K562 (cell line): ENCODE results near the gene RNF31. TPM values are rescaled to one million over a fixed set of nuclear protein-coding genes. Genes with fewer than 3 reads are reported as not detected.

Experiments used
- ATAC-seq: fragments of 200-7000 bp; cut with Tn5 transposase; 3 replicates; pipeline ENCODE4 v1.9.1; 2020; ENCODE audit warnings: moderate library complexity
- BruUV-seq: library from RNA; stranded (reverse); fragments of 400-500 nt; replicated peaks from 2 replicates; lab custom pipeline; 2021; lab: Mats Ljungman, UMichigan
- CTCF ChIA-PET: fragments of 300-600 bp; formaldehyde crosslinking; extraction: SDS; loops from one replicate; lab custom pipeline; 2021; ENCODE audit warnings: low intra/inter-chr PET ratio; lab: Yijun Ruan, JAX
- POLR2A ChIA-PET: fragments of 300-600, 350-650 bp; sonication (Branson Sonifier 250); formaldehyde crosslinking; extraction: SDS; loops from one replicate; lab custom pipeline; 2021; ENCODE audit warnings: antibody characterized with exemption, inconsistent platforms; lab: Yijun Ruan, JAX
- DNase-seq, 4 experiments: peaks; one replicate each; pipeline versions ENCODE4 v3.0.0 to v3.0.0-alpha.2; 2011 to 2018; ENCODE audit warnings: low spot score in 3 of 4, mixed read lengths in 3 of 4; ENCODE audit errors: extremely low read depth in 1 of 4
- FAIRE-seq: peaks from 2 replicates; lab custom pipeline; 2011; peaks lifted over from hg19 to GRCh38; lab: Jason Lieb, UNC
- H2AFZ ChIP-seq: 2 replicates; pipeline ENCODE4 v1.6.0; 2011; ENCODE audit warnings: low read depth, low read length, control low read depth, inconsistent platforms
- H3K27ac ChIP-seq: fragments of 200-600 bp; 3 replicates; pipeline ENCODE4 v1.8.0; 2011; ENCODE audit warnings: low read depth, mild to moderate bottlenecking, control low read depth, inconsistent platforms, low read length, moderate library complexity, mixed read lengths; ENCODE audit errors: extremely low read depth
- H3K27me3 ChIP-seq, 2 experiments: fragments of 300-600 bp in 1 of 2; 2 replicates in 1 of 2; 3 replicates in 1 of 2; pipeline versions ENCODE4 v1.6.0 to v1.8.0; 2011; ENCODE audit warnings: inconsistent platforms in 2 of 2, low read length in 2 of 2, mild to moderate bottlenecking in 1 of 2, mixed read lengths in 1 of 2, moderate library complexity in 1 of 2; ENCODE audit not compliant: control insufficient read depth in 2 of 2, insufficient read depth in 2 of 2
- H3K36me3 ChIP-seq: fragments of 300-600 bp; 3 replicates; pipeline ENCODE4 v1.8.0; 2011; ENCODE audit warnings: mild to moderate bottlenecking, low read length, inconsistent platforms; ENCODE audit not compliant: control insufficient read depth, insufficient read depth
- H3K4me1 ChIP-seq, 2 experiments: fragments of 200-600 bp in 1 of 2; replicated peaks in 1 of 2; 2 replicates in 1 of 2; 3 replicates in 1 of 2; pipeline versions ENCODE4 v1.5.1 to v1.8.0; 2011; ENCODE audit warnings: inconsistent platforms in 2 of 2, low read length in 2 of 2, mild to moderate bottlenecking in 1 of 2, mixed read lengths in 1 of 2, moderate library complexity in 1 of 2; ENCODE audit not compliant: control insufficient read depth in 2 of 2, insufficient read depth in 2 of 2
- H3K4me2 ChIP-seq: 2 replicates; pipeline ENCODE4 v1.6.1; 2011; ENCODE audit warnings: low read length, control low read depth, inconsistent platforms, mixed read lengths; ENCODE audit not compliant: insufficient read depth
- H3K4me3 ChIP-seq: fragments of 200-600 bp; sonication (generic), shearing (Covaris generic); 2 replicates; pipeline ENCODE4 v1.5.1; 2016; ENCODE audit warnings: control low read depth, inconsistent platforms
- H3K79me2 ChIP-seq: fragments of 200-600 bp; 3 replicates; pipeline ENCODE4 v1.8.0; 2011; ENCODE audit warnings: low read length, inconsistent platforms; ENCODE audit not compliant: control insufficient read depth, insufficient read depth
- H3K9ac ChIP-seq, 2 experiments: 2 replicates each; pipeline versions ENCODE4 v1.6.0 to v1.6.1; 2011; ENCODE audit warnings: low read depth in 2 of 2, low read length in 2 of 2, control low read depth in 1 of 2, inconsistent platforms in 1 of 2, mild to moderate bottlenecking in 1 of 2, mixed read lengths in 1 of 2; ENCODE audit not compliant: insufficient read depth in 1 of 2
- H3K9me1 ChIP-seq: one replicate; pipeline ENCODE4 v1.6.0; 2011; ENCODE audit warnings: inconsistent platforms, mild to moderate bottlenecking, low read length, moderate library complexity; ENCODE audit not compliant: control insufficient read depth, insufficient read depth
- H3K9me3 ChIP-seq: replicated peaks from 2 replicates; pipeline ENCODE4 v1.5.1; 2011; ENCODE audit warnings: low read depth, low read length, inconsistent platforms; ENCODE audit not compliant: control insufficient read depth, insufficient read depth
- H4K20me1 ChIP-seq: replicated peaks from 2 replicates; pipeline ENCODE4 v1.6.1; 2011; ENCODE audit warnings: low read length, inconsistent platforms, mixed read lengths; ENCODE audit not compliant: control insufficient read depth, insufficient read depth
- CCAR2 ChIP-seq: fragments of 200-400 bp; formaldehyde crosslinking; IDR thresholded peaks from 2 replicates; pipeline ENCODE4 v1.6.1; 2017; ENCODE audit warnings: mild to moderate bottlenecking, low read depth, low read length
- CHD4 ChIP-seq: fragments of 200-600 bp; sonication (generic); IDR thresholded peaks from 3 replicates; pipeline ENCODE4 v1.6.1; 2012; ENCODE audit warnings: low read depth, mild to moderate bottlenecking, mixed read lengths, low read length, inconsistent platforms; ENCODE audit not compliant: insufficient read depth, insufficient replicate concordance, poor library complexity, severe bottlenecking
- EP300 ChIP-seq: IDR thresholded peaks from 2 replicates; pipeline ENCODE4 v1.6.1; 2012; ENCODE audit warnings: low read length, improper control_type of control experiment
- HSF4 ChIP-seq: fragments of 250-450 bp; sonication (Bioruptor Pico); IDR thresholded peaks from 2 replicates; pipeline ENCODE4 v2.1.2; 2022; ENCODE audit warnings: mild to moderate bottlenecking, moderate library complexity, borderline replicate concordance
- KDM5B ChIP-seq: fragments of 200-600 bp; sonication (generic); IDR thresholded peaks from 2 replicates; pipeline ENCODE4 v1.6.1; 2012; ENCODE audit warnings: low read depth, mild to moderate bottlenecking, moderate library complexity, low read length, control low read depth, inconsistent platforms; ENCODE audit not compliant: insufficient replicate concordance
- NCOR1 ChIP-seq: fragments of 450-650 bp; IDR thresholded peaks from 2 replicates; pipeline ENCODE4 v1.6.1; 2016; ENCODE audit warnings: mild to moderate bottlenecking, moderate library complexity
- NR4A1 ChIP-seq, 2 experiments: fragments of 250-450 bp in 1 of 2; fragments of 450-650 bp in 1 of 2; sonication (Bioruptor Pico) in 1 of 2; IDR thresholded peaks; 2 replicates each; pipeline versions ENCODE4 v1.4.0 to v1.6.1; 2016 to 2020; ENCODE audit warnings: mild to moderate bottlenecking in 2 of 2, missing compliant biosample characterization in 1 of 2, missing genetic modification characterization in 1 of 2, moderate library complexity in 1 of 2
- NRF1 ChIP-seq, 2 experiments: fragments of 450-650 bp; IDR thresholded peaks in 1 of 2; conservative IDR thresholded peaks in 1 of 2; 2 replicates each; pipeline ENCODE4 v1.6.1; 2014; ENCODE audit warnings: mild to moderate bottlenecking in 2 of 2
- PHF20 ChIP-seq: fragments of 450-650 bp; IDR thresholded peaks from 2 replicates; pipeline ENCODE4 v1.6.1; 2018; ENCODE audit not compliant: partially characterized antibody
- SPI1 ChIP-seq: IDR thresholded peaks from 2 replicates; pipeline ENCODE4 v1.6.1; 2011; ENCODE audit warnings: low read depth, low read length, control low read depth, borderline replicate concordance
- ZNF408 ChIP-seq: fragments of 250-450 bp; sonication (Bioruptor Pico); IDR thresholded peaks from 2 replicates; pipeline ENCODE4 v1.4.0; 2020; ENCODE audit warnings: low read depth, mild to moderate bottlenecking, moderate library complexity
- WGBS: fragments of 100-300 bp; shearing (Covaris generic); methylation state at CpG from one replicate; pipeline ENCODE4 v1.1.6; 2016; ENCODE audit warnings: low coverage, mixed read lengths; ENCODE audit not compliant: insufficient coverage; ENCODE audit errors: missing lambda C conversion rate; 5-methylcytosine and 5-hydroxymethylcytosine counted together
- in situ Hi-C: fragments of 300-500 bp; cut with MboI; formaldehyde crosslinking; loops from 4 replicates; pipeline ENCODE4 v1.15.0; 2018; ENCODE audit warnings: inconsistent platforms, mixed read lengths
- intact Hi-C: fragments of 100-400 bp; cut with micrococcal nuclease; formaldehyde crosslinking; loops from 2 replicates; pipeline ENCODE4 v1.14.2; 2022
- polyA plus RNA-seq, 8 experiments: library from polyadenylated mRNA; depleted of rRNA in 4 of 8; stranded (reverse) in 5 of 8; unstranded in 3 of 8; fragments of >200 nt; fragmentation: Nextera tagmentation in 2 of 8; fragmentation: Illumina TruSeq in 1 of 8; extraction: Ambion mirVana in 2 of 8; extraction: Trizol in 1 of 8; gene quantifications; 2 replicates each; pipeline versions ENCODE4 v1.2.1 to v1.2.3, GENCODE V29; 2011 to 2014; ENCODE audit warnings: inconsistent platforms in 1 of 8, missing spikeins in 1 of 8
- total RNA-seq, 7 experiments: library from RNA; depleted of rRNA in 6 of 7; stranded (reverse); fragments of >200 nt in 6 of 7; fragmentation: Illumina TruSeq in 2 of 7; extraction: Trizol in 2 of 7; gene quantifications; 2 replicates each; pipeline versions ENCODE4 v1.2.1 to v1.2.3, GENCODE V29; 2011 to 2021; ENCODE audit warnings: low replicate concordance in 1 of 7
- TF ChIP-seq, protein P1 (sequence below): fragments of 450-650 bp; IDR thresholded peaks from 2 replicates; pipeline ENCODE4 v1.6.1; 2016; ENCODE audit warnings: borderline replicate concordance
- TF ChIP-seq, protein P2 (sequence below): sonication (generic); formaldehyde crosslinking; IDR thresholded peaks from 2 replicates; pipeline ENCODE4 v1.8.0; 2023; ENCODE audit warnings: mild to moderate bottlenecking, missing genetic modification reagents

RNF31 gene
- total and polyA plus RNA-seq, 9 of the 15 experiments (the other 6 are each of a cell fraction or from before 2014, with no cell fraction given) = 3.1 to 47.6 (median 19.1) TPM

DNA sequence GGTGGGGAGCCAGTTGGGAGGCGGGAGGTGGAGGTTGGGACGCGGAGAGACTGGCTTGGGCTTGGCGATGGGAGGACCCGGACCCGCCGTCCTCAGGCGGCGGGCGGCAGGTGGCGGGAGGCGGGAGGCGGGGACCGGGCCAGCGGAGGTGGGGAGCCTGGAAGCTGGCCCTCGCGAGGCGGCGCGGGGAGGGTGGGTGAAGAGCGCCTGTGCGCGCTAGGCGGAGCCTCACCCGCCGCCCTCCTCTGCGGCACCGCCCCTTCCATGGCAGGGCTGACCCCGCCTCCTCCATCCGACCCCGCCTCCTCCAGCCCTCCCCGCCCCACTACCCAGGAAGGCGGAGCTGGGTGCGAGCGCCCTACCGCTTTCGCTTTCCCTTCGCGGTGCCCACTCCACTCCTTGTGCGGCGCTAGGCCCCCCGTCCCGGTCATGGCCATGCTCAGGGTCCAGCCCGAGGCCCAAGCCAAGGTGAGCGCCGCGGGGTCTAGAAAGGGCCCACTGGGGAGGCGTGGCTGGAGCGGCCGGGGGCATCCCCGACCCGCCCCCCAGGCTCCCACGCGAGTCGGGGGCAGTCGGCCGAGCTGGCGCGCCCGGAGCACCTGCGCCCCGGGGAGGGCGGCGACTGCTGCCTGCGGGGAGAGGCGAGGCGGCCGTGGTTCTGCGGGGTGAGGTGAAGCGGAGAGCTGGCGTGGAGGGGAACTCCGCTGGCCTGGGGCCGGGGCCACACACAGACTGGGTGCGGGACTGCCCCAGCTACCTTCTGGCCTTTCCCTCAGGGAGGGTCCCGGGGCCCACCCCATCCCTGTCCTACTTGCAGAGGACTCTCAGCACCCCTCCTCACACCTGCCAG, 11.2 kb upstream of the RNF31 start, which contains the start of gene PSME1:
PSME1 (plus strand) TSS at position 361 of the 850 bp plus-strand sequence; CDS start at position 430, 69 bp downstream.
- POLR2A ChIA-PET = interaction anchor here (0.6 to 1.6 kb wide), 6 partner anchors 11 to 1225 kb away, joined by 3 to 15 read pairs (median 4); partner anchors contain the start of genes DCAF11, NRL and PCK2
- no peaks in the 10 kb centered on the region; the same call in 1 of the 2 replicates for H4K20me1 ChIP-seq
- peak within 1 kb of the TSS; percentile 92 for H3K4me3 ChIP-seq
- H3K79me2 ChIP-seq = peaks cover 17% of the 10 kb centered on the region
- peak; percentile 97 for ATAC-seq
- no peaks in the 10 kb centered on the region for H3K9me1 ChIP-seq
- no peaks in the 10 kb centered on the region for H3K27me3 ChIP-seq
- in situ Hi-C loops (no loop called here), intact Hi-C loops (no loop called here)
- peak within 1 kb of the TSS; percentile 76 for H3K27ac ChIP-seq
- H2AFZ ChIP-seq = peak within 1 kb of the TSS; percentile 91
- CTCF ChIA-PET = no interaction called here
- peak; percentile 91 to 95 (median 92) for DNase-seq
- 1% methylated on average over 23 of the region's 75 CpGs for WGBS
- BruUV-seq = no TSS peak
- peaks cover 7 to 34% of the 10 kb centered on the region in 2 experiments; a peak in 4 of 5 replicates for H3K4me1 ChIP-seq
- peaks cover 24% of the 10 kb centered on the region for H3K36me3 ChIP-seq
- peak within 1 kb of the TSS; percentile 71 to 93 for H3K9ac ChIP-seq
- FAIRE-seq = peak; percentile 79
- peak within 1 kb of the TSS; percentile 84 for H3K4me2 ChIP-seq
- no peaks in the 10 kb centered on the region for H3K9me3 ChIP-seq
- TF ChIP-seq KDM5B (peak; percentile 23), CCAR2 (no peak), HSF4 (no peak), CHD4 (no peak), ZNF408 (CRISPR knock-in tag) (no peak), EP300 (no peak), NRF1 (conservative IDR thresholded peaks at IDR 0.05 in 1 of 2, IDR thresholded peaks at IDR 0.05 in 1 of 2) (peak; percentile 83 to 84), NR4A1 (CRISPR knock-in tag; IDR thresholded peaks at IDR 0.05) (no peak), NR4A1 (tag; IDR thresholded peaks at IDR 0.05) (no peak), SPI1 (no peak), PHF20 (peak; percentile 28), NCOR1 (no peak)
- TF ChIP-seq, protein P1, sequence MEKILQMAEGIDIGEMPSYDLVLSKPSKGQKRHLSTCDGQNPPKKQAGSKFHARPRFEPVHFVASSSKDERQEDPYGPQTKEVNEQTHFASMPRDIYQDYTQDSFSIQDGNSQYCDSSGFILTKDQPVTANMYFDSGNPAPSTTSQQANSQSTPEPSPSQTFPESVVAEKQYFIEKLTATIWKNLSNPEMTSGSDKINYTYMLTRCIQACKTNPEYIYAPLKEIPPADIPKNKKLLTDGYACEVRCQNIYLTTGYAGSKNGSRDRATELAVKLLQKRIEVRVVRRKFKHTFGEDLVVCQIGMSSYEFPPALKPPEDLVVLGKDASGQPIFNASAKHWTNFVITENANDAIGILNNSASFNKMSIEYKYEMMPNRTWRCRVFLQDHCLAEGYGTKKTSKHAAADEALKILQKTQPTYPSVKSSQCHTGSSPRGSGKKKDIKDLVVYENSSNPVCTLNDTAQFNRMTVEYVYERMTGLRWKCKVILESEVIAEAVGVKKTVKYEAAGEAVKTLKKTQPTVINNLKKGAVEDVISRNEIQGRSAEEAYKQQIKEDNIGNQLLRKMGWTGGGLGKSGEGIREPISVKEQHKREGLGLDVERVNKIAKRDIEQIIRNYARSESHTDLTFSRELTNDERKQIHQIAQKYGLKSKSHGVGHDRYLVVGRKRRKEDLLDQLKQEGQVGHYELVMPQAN = peak; percentile 42; the same call in 1 of the 2 replicates
- TF ChIP-seq, protein P2, sequence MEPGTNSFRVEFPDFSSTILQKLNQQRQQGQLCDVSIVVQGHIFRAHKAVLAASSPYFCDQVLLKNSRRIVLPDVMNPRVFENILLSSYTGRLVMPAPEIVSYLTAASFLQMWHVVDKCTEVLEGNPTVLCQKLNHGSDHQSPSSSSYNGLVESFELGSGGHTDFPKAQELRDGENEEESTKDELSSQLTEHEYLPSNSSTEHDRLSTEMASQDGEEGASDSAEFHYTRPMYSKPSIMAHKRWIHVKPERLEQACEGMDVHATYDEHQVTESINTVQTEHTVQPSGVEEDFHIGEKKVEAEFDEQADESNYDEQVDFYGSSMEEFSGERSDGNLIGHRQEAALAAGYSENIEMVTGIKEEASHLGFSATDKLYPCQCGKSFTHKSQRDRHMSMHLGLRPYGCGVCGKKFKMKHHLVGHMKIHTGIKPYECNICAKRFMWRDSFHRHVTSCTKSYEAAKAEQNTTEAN (CRISPR knock-in tag) = no peak
